HG02870 (cell line): Measurements from ENCODE around the gene JAG2.

ENCODE experiments used
- ATAC-seq: cut with Tn5 transposase; IDR thresholded peaks from one replicate; pipeline ENCODE4 v1.9.1; 2021; ENCODE audit warnings: mild to moderate bottlenecking, moderate library complexity; ENCODE audit not compliant: unreplicated experiment

The JAG2 gene

GRCh38 chr14:105168496-105168978 lies at the start of gene JAG2:
Gene JAG2 (minus strand): TSS chr14:105168776. CDS start chr14:105168420, 356 bp downstream.
- no peak for ATAC-seq

- ATAC-seq, result no peak
Measured at GRCh38 chr14:105217774-105218173, 49.2 kb upstream of the JAG2 start.

GRCh38 chr14:105216490-105217247 lies 48.1 kb upstream of the JAG2 start:
- ATAC-seq, result no peak

GRCh38 chr14:105215602-105216001 lies 47.0 kb upstream of the JAG2 start:
- no peak for ATAC-seq

- no peak for ATAC-seq
Measured at GRCh38 chr14:105214324-105214915, 45.8 kb upstream of the JAG2 start.

GRCh38 chr14:105213361-105213760 lies 44.8 kb upstream of the JAG2 start:
- no peak for ATAC-seq

GRCh38 chr14:105212541-105213300 lies 44.1 kb upstream of the JAG2 start:
- no peak for ATAC-seq

GRCh38 chr14:105211758-105212089 lies 43.1 kb upstream of the JAG2 start:
- ATAC-seq, result no peak

GRCh38 chr14:105211086-105211757 lies 42.6 kb upstream of the JAG2 start:
- no peak for ATAC-seq

- ATAC-seq, result no peak
Measured at GRCh38 chr14:105210266-105211025, 41.9 kb upstream of the JAG2 start.

GRCh38 chr14:105209646-105210045 lies 41.1 kb upstream of the JAG2 start:
- no peak for ATAC-seq

GRCh38 chr14:105209091-105209490 lies 40.5 kb upstream of the JAG2 start:
- ATAC-seq, result no peak

GRCh38 chr14:105208738-105209075 lies 40.1 kb upstream of the JAG2 start:
- no peak for ATAC-seq

GRCh38 chr14:105207996-105208737 lies 39.6 kb upstream of the JAG2 start:
- ATAC-seq, result no peak

GRCh38 chr14:105207460-105207901 lies 38.9 kb upstream of the JAG2 start:
- ATAC-seq, result no peak

GRCh38 chr14:105206873-105207272 lies 38.3 kb upstream of the JAG2 start:
- no peak for ATAC-seq

- no peak for ATAC-seq
Measured at GRCh38 chr14:105205673-105206208, 37.2 kb upstream of the JAG2 start.

- ATAC-seq, result no peak
Measured at GRCh38 chr14:105204931-105205672, 36.5 kb upstream of the JAG2 start.
